HEK293 (cell line): ENCODE data around the gene CWC25.
A peak's percentile ranks its signal among the peaks of the same experiment; 100 is the strongest.

ENCODE experiments used
- AEBP2 ChIP-seq: fragments of 450-650 bp; formaldehyde crosslinking; IDR thresholded peaks from 2 replicates; pipeline ENCODE4 v1.5.1; 2016; ENCODE audit warnings: missing biosample characterization, missing genetic modification characterization, borderline replicate concordance
- ATF2 ChIP-seq: fragments of 450-650 bp; formaldehyde crosslinking; IDR thresholded peaks from 2 replicates; pipeline ENCODE4 v1.5.1; 2016; ENCODE audit warnings: missing biosample characterization, missing genetic modification characterization, low read depth
- BCL11A ChIP-seq: fragments of 450-650 bp; formaldehyde crosslinking; IDR thresholded peaks from 2 replicates; pipeline ENCODE4 v1.5.1; 2016; ENCODE audit warnings: low read depth, missing biosample characterization, missing genetic modification characterization
- GFI1B ChIP-seq: fragments of 450-650 bp; formaldehyde crosslinking; IDR thresholded peaks from 2 replicates; pipeline ENCODE4 v1.5.1; 2016; ENCODE audit warnings: missing biosample characterization, missing genetic modification characterization
- HOXA7 ChIP-seq: sonication (generic); formaldehyde crosslinking; IDR thresholded peaks from 2 replicates; pipeline ENCODE4 v1.8.1; 2022; ENCODE audit warnings: missing genetic modification reagents, borderline replicate concordance
- OSR2 ChIP-seq: fragments of 450-650 bp; formaldehyde crosslinking; IDR thresholded peaks from 2 replicates; pipeline ENCODE4 v1.5.1; 2016; ENCODE audit warnings: missing biosample characterization, missing genetic modification characterization
- PRDM6 ChIP-seq: fragments of 450-650 bp; formaldehyde crosslinking; IDR thresholded peaks from 2 replicates; pipeline ENCODE4 v1.5.1; 2017; ENCODE audit warnings: missing biosample characterization, missing genetic modification characterization
- SALL2 ChIP-seq: fragments of 450-650 bp; formaldehyde crosslinking; IDR thresholded peaks from 2 replicates; pipeline ENCODE4 v1.5.0; 2017; ENCODE audit warnings: missing biosample characterization, mild to moderate bottlenecking, missing genetic modification characterization, borderline replicate concordance
- SCRT1 ChIP-seq: fragments of 450-650 bp; formaldehyde crosslinking; IDR thresholded peaks from 2 replicates; pipeline ENCODE4 v1.5.1; 2016; ENCODE audit warnings: missing biosample characterization, missing genetic modification characterization, borderline replicate concordance
- SP2 ChIP-seq: fragments of 450-650 bp; formaldehyde crosslinking; IDR thresholded peaks from 2 replicates; pipeline ENCODE4 v1.5.1; 2016; ENCODE audit warnings: missing biosample characterization, missing genetic modification characterization
- WT1 ChIP-seq: fragments of 450-650 bp; formaldehyde crosslinking; IDR thresholded peaks from 2 replicates; pipeline ENCODE4 v1.5.1; 2016; ENCODE audit warnings: missing biosample characterization, missing genetic modification characterization
- YY1 ChIP-seq: fragments of 450-650 bp; formaldehyde crosslinking; IDR thresholded peaks from 2 replicates; pipeline ENCODE4 v1.5.1; 2018; ENCODE audit warnings: missing biosample characterization, missing genetic modification characterization
- ZBTB49 ChIP-seq: fragments of 450-650 bp; formaldehyde crosslinking; IDR thresholded peaks from 2 replicates; pipeline ENCODE4 v1.5.1; 2016; ENCODE audit warnings: missing biosample characterization, missing genetic modification characterization, low read depth
- ZBTB6 ChIP-seq: fragments of 450-650 bp; formaldehyde crosslinking; IDR thresholded peaks from 2 replicates; pipeline ENCODE4 v1.5.1; 2017; ENCODE audit warnings: missing biosample characterization, missing genetic modification characterization
- ZFP37 ChIP-seq: fragments of 450-650 bp; formaldehyde crosslinking; IDR thresholded peaks from 2 replicates; pipeline ENCODE4 v1.5.1; 2016; ENCODE audit warnings: missing biosample characterization, missing genetic modification characterization
- ZFP69B ChIP-seq: fragments of 450-650 bp; formaldehyde crosslinking; IDR thresholded peaks from 2 replicates; pipeline ENCODE4 v1.5.1; 2016; ENCODE audit warnings: missing biosample characterization, missing genetic modification characterization
- ZNF138 ChIP-seq: fragments of 450-650 bp; formaldehyde crosslinking; IDR thresholded peaks from 2 replicates; pipeline ENCODE4 v1.5.1; 2016; ENCODE audit warnings: missing biosample characterization, missing genetic modification characterization, borderline replicate concordance
- ZNF184 ChIP-seq: fragments of 450-650 bp; IDR thresholded peaks from 2 replicates; pipeline ENCODE4 v1.5.1; 2018; ENCODE audit warnings: missing biosample characterization, mild to moderate bottlenecking, missing genetic modification characterization
- ZNF19 ChIP-seq: fragments of 450-650 bp; formaldehyde crosslinking; IDR thresholded peaks from 2 replicates; pipeline ENCODE4; 2016; ENCODE audit warnings: missing biosample characterization, missing genetic modification characterization, low read depth
- ZNF24 ChIP-seq: fragments of 450-650 bp; formaldehyde crosslinking; IDR thresholded peaks from 2 replicates; pipeline ENCODE4 v1.5.1; 2016; ENCODE audit warnings: missing biosample characterization, missing genetic modification characterization
- ZNF292 ChIP-seq: fragments of 450-650 bp; formaldehyde crosslinking; IDR thresholded peaks from 2 replicates; pipeline ENCODE4 v1.5.1; 2016; ENCODE audit warnings: low read depth, missing biosample characterization, missing genetic modification characterization, borderline replicate concordance
- ZNF362 ChIP-seq: fragments of 450-650 bp; formaldehyde crosslinking; IDR thresholded peaks from 2 replicates; pipeline ENCODE4 v1.5.1; 2016; ENCODE audit warnings: missing biosample characterization, missing genetic modification characterization
- ZNF426 ChIP-seq: fragments of 450-650 bp; formaldehyde crosslinking; IDR thresholded peaks from 2 replicates; pipeline ENCODE4 v1.5.1; 2017; ENCODE audit warnings: missing biosample characterization, missing genetic modification characterization, mild to moderate bottlenecking, inconsistent platforms, moderate library complexity
- ZNF433 ChIP-seq: fragments of 450-650 bp; formaldehyde crosslinking; IDR thresholded peaks from 2 replicates; pipeline ENCODE4 v1.5.1; 2016; ENCODE audit warnings: missing biosample characterization, missing genetic modification characterization, low read depth
- ZNF529 ChIP-seq: fragments of 450-650 bp; formaldehyde crosslinking; IDR thresholded peaks from 2 replicates; pipeline ENCODE4 v1.5.1; 2017; ENCODE audit warnings: missing genetic modification characterization, missing biosample characterization; ENCODE audit not compliant: insufficient replicate concordance
- ZNF530 ChIP-seq: fragments of 450-650 bp; formaldehyde crosslinking; IDR thresholded peaks from 2 replicates; pipeline ENCODE4 v1.5.1; 2016; ENCODE audit warnings: low read depth, missing biosample characterization, missing genetic modification characterization
- ZNF561 ChIP-seq: fragments of 450-650 bp; IDR thresholded peaks from 2 replicates; pipeline ENCODE4 v1.5.1; 2018; ENCODE audit warnings: missing biosample characterization, missing genetic modification characterization, borderline replicate concordance
- ZNF658 ChIP-seq: fragments of 450-650 bp; formaldehyde crosslinking; IDR thresholded peaks from 2 replicates; pipeline ENCODE4; 2016; ENCODE audit warnings: missing biosample characterization, missing genetic modification characterization
- ZNF677 ChIP-seq: fragments of 450-650 bp; IDR thresholded peaks from 2 replicates; pipeline ENCODE4 v1.5.0; 2018; ENCODE audit warnings: missing biosample characterization, mild to moderate bottlenecking, missing genetic modification characterization, moderate library complexity
- ZNF707 ChIP-seq: fragments of 450-650 bp; formaldehyde crosslinking; IDR thresholded peaks from 2 replicates; pipeline ENCODE4 v1.5.1; 2016; ENCODE audit warnings: missing biosample characterization, missing genetic modification characterization
- ZNF76 ChIP-seq: fragments of 450-650 bp; formaldehyde crosslinking; IDR thresholded peaks from 2 replicates; pipeline ENCODE4; 2016; ENCODE audit warnings: low read depth, missing biosample characterization, missing genetic modification characterization, borderline replicate concordance
- ZNF792 ChIP-seq: fragments of 450-650 bp; formaldehyde crosslinking; IDR thresholded peaks from 2 replicates; pipeline ENCODE4 v1.5.1; 2016; ENCODE audit warnings: missing biosample characterization, missing genetic modification characterization
- ZNF830 ChIP-seq: fragments of 450-650 bp; IDR thresholded peaks from 2 replicates; pipeline ENCODE4 v1.5.0; 2018; ENCODE audit warnings: missing biosample characterization, missing genetic modification characterization, low read depth, mild to moderate bottlenecking, moderate library complexity

The CWC25 gene

GRCh38 chr17:38844261-38844757 is 19.2 kb upstream of the CWC25 start (continued):
- TF ChIP-seq ZNF138 (tag by site-specific recombination) (no peak), OSR2 (tag by site-specific recombination) (no peak), ZNF561 (tag by site-specific recombination) (no peak), ZNF24 (no peak; the same call in 1 of the 2 replicates), ZBTB6 (tag by site-specific recombination) (no peak), SP2 (tag by site-specific recombination) (no peak), ATF2 (tag by site-specific recombination) (no peak), GFI1B (no peak), ZNF658 (tag by site-specific recombination) (no peak), AEBP2 (no peak), ZNF707 (tag by site-specific recombination) (no peak), ZBTB49 (tag by site-specific recombination) (no peak), WT1 (peak; percentile 11; the same call in 1 of the 2 replicates), YY1 (tag by site-specific recombination) (no peak), ZNF362 (tag by site-specific recombination) (no peak), SCRT1 (tag by site-specific recombination) (no peak), ZNF426 (tag by site-specific recombination) (no peak), ZNF677 (tag by site-specific recombination) (no peak), ZFP69B (tag by site-specific recombination) (no peak; the same call in 1 of the 2 replicates), ZNF830 (tag by site-specific recombination) (no peak), ZNF184 (tag by site-specific recombination) (no peak), ZNF19 (tag by site-specific recombination) (no peak), ZNF529 (tag by site-specific recombination) (no peak), ZNF292 (no peak), BCL11A (no peak), ZNF530 (tag by site-specific recombination) (no peak), PRDM6 (tag by site-specific recombination) (no peak), ZFP37 (tag by site-specific recombination) (no peak), ZNF433 (tag by site-specific recombination) (no peak), SALL2 (tag by site-specific recombination) (no peak), HOXA7 (CRISPR knock-in tag) (no peak), ZNF792 (tag by site-specific recombination) (no peak), ZNF76 (tag by site-specific recombination) (no peak)
